ENCODE measurements around the gene PAPPA2.

DNA sequence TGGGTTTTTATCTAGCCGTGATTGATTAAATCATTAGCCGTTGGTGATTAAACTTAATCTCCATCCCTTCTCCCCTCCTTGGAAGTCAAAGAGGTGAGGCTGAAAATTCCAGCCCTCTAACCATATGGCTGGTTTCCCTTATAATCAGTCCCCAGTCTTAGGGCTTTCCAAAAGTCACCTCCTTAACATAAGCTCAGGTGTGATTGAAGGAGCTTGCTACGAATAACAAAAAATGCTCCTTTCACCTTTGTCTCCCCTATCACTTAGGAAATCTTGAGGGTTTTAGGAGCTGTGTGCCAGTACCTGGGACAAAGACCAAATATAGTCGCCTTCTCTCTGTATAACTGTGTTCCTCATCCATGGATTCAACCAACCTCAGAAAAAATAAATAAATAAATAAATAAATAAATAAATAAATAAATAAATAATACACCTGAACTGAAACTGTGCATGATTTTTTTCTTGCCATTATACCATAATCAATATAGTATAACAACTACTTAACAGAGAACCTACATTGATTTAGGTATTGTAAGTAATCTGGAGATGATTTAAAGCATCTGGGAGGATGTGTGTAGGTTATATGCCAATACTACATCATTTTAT, 82.2 kb downstream of the PAPPA2 start:
- TF ChIP-seq, protein P1, sequence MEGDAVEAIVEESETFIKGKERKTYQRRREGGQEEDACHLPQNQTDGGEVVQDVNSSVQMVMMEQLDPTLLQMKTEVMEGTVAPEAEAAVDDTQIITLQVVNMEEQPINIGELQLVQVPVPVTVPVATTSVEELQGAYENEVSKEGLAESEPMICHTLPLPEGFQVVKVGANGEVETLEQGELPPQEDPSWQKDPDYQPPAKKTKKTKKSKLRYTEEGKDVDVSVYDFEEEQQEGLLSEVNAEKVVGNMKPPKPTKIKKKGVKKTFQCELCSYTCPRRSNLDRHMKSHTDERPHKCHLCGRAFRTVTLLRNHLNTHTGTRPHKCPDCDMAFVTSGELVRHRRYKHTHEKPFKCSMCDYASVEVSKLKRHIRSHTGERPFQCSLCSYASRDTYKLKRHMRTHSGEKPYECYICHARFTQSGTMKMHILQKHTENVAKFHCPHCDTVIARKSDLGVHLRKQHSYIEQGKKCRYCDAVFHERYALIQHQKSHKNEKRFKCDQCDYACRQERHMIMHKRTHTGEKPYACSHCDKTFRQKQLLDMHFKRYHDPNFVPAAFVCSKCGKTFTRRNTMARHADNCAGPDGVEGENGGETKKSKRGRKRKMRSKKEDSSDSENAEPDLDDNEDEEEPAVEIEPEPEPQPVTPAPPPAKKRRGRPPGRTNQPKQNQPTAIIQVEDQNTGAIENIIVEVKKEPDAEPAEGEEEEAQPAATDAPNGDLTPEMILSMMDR (conservative IDR thresholded peaks at IDR 0.05; ENCODE audit: low read depth, low read length) = no peak
- TF ChIP-seq EZH2 (IDR thresholded peaks at IDR 0.05; ENCODE audit: borderline replicate concordance, low read depth, low read length, poor library complexity, severe bottlenecking) = no peak
